HG03558 (cell line): ENCODE data around the gene MYB.

ENCODE experiments used
- ATAC-seq: cut with Tn5 transposase; IDR thresholded peaks from one replicate; pipeline ENCODE4 v1.9.1; 2021; ENCODE audit warnings: moderate number of reproducible peaks; ENCODE audit not compliant: unreplicated experiment; ENCODE audit errors: extremely low read depth

MYB gene

GRCh38 chr6:135268263-135268662, 87.2 kb downstream of the MYB start:
- ATAC-seq: no peak

GRCh38 chr6:135268740-135269139, 87.6 kb downstream of the MYB start:
- no peak for ATAC-seq
